WTC11 (cell line): ENCODE results near the gene KRTAP10-4. TPM values are rescaled to one million over a fixed set of nuclear protein-coding genes. Genes with fewer than 3 reads are reported as not detected.

Experiments used
- ATAC-seq: fragments of 200-7000 bp; cut with Tn5 transposase; 2 replicates; pipeline ENCODE4 v1.10.0; 2021; ENCODE audit warnings: mild to moderate bottlenecking, moderate library complexity
- CTCF ChIA-PET: fragments of 300-600 bp; sonication (Branson Sonifier 250); formaldehyde crosslinking; loops from one replicate; lab custom pipeline; 2021; ENCODE audit warnings: antibody characterized with exemption; lab: Charles Lee
- POLR2A ChIA-PET: fragments of 350-600 bp; sonication (Branson Sonifier 250); formaldehyde crosslinking; loops from one replicate; lab custom pipeline; 2021; ENCODE audit warnings: antibody characterized with exemption; lab: Charles Lee
- DNase-seq: peaks from one replicate; pipeline ENCODE4 v3.0.0; 2021; ENCODE audit warnings: low spot score
- H3K27ac Mint-ChIP-seq: 2 replicates; pipeline ENCODE4 v1.8.0; 2021; ENCODE audit warnings: mixed read lengths
- H3K27me3 Mint-ChIP-seq: 2 replicates; pipeline ENCODE4 v1.8.0; 2021; ENCODE audit warnings: low read depth, mild to moderate bottlenecking, moderate library complexity, mixed read lengths
- H3K36me3 Mint-ChIP-seq: 2 replicates; pipeline ENCODE4 v1.8.0; 2021; ENCODE audit warnings: mixed read lengths
- H3K4me1 Mint-ChIP-seq: 2 replicates; pipeline ENCODE4 v1.8.0; 2022; ENCODE audit warnings: mixed read lengths
- H3K4me3 Mint-ChIP-seq: 2 replicates; pipeline ENCODE4 v1.8.0; 2021; ENCODE audit warnings: mild to moderate bottlenecking, moderate library complexity, mixed read lengths
- H3K9me3 Mint-ChIP-seq: 2 replicates; pipeline ENCODE4 v1.8.0; 2021; ENCODE audit warnings: mixed read lengths
- EMX1 ChIP-seq: fragments of 250-450 bp; sonication (Bioruptor Pico); IDR thresholded peaks from 2 replicates; pipeline ENCODE4 v1.8.0; 2021; ENCODE audit warnings: mild to moderate bottlenecking
- ESRRA ChIP-seq: sonication (generic); formaldehyde crosslinking; IDR thresholded peaks from 2 replicates; pipeline ENCODE4 v1.8.1; 2022; ENCODE audit warnings: mild to moderate bottlenecking, missing genetic modification reagents, borderline replicate concordance
- ETV6 ChIP-seq: sonication (generic); formaldehyde crosslinking; IDR thresholded peaks from 2 replicates; pipeline ENCODE4 v1.8.1; 2022; ENCODE audit warnings: mild to moderate bottlenecking, missing genetic modification reagents
- GTF2I ChIP-seq: fragments of 250-450 bp; sonication (Bioruptor Pico); conservative IDR thresholded peaks from 2 replicates; pipeline ENCODE4 v1.4.0; 2021; ENCODE audit warnings: mild to moderate bottlenecking
- HMGA2 ChIP-seq: fragments of 250-450 bp; sonication (Bioruptor Pico); IDR thresholded peaks from 2 replicates; pipeline ENCODE4 v1.4.0; 2021; ENCODE audit warnings: mild to moderate bottlenecking, moderate library complexity
- PREB ChIP-seq: sonication (generic); formaldehyde crosslinking; IDR thresholded peaks from 2 replicates; pipeline ENCODE4 v1.8.1; 2022; ENCODE audit warnings: mild to moderate bottlenecking, missing genetic modification reagents, moderate library complexity, borderline replicate concordance
- PRRX2 ChIP-seq: fragments of 250-450 bp; sonication (Bioruptor Pico); IDR thresholded peaks from 2 replicates; pipeline ENCODE4 v1.8.0; 2021; ENCODE audit warnings: mild to moderate bottlenecking
- RELA ChIP-seq: sonication (generic); formaldehyde crosslinking; IDR thresholded peaks from 2 replicates; pipeline ENCODE4 v1.8.1; 2022; ENCODE audit warnings: missing genetic modification reagents, mild to moderate bottlenecking, borderline replicate concordance
- TCF7 ChIP-seq: sonication (generic); formaldehyde crosslinking; IDR thresholded peaks from 2 replicates; pipeline ENCODE4 v1.8.0; 2022; ENCODE audit warnings: mild to moderate bottlenecking, low read depth, missing genetic modification reagents, moderate library complexity
- TP53 ChIP-seq: sonication (generic); formaldehyde crosslinking; IDR thresholded peaks from 2 replicates; pipeline ENCODE4 v1.8.1; 2023; ENCODE audit warnings: mild to moderate bottlenecking, missing genetic modification reagents
- ZNF138 ChIP-seq: sonication (generic); formaldehyde crosslinking; conservative IDR thresholded peaks from 2 replicates; pipeline ENCODE4 v1.8.1; 2022; ENCODE audit warnings: mild to moderate bottlenecking, moderate library complexity, missing genetic modification reagents
- ZNF396 ChIP-seq: fragments of 250-450 bp; sonication (Bioruptor Pico); IDR thresholded peaks from 2 replicates; pipeline ENCODE4 v1.8.0; 2021; ENCODE audit warnings: mild to moderate bottlenecking, moderate library complexity, borderline replicate concordance
- ZNF423 ChIP-seq: fragments of 250-450 bp; sonication (Bioruptor Pico); IDR thresholded peaks from 2 replicates; pipeline ENCODE4 v2.1.2; 2022; ENCODE audit warnings: mild to moderate bottlenecking, moderate library complexity
- ZNF425 ChIP-seq: fragments of 250-450 bp; sonication (Bioruptor Pico); conservative IDR thresholded peaks from 2 replicates; pipeline ENCODE4 v1.9.0; 2021; ENCODE audit warnings: mild to moderate bottlenecking
- total RNA-seq: library from RNA; stranded (reverse); gene quantifications from 3 replicates; pipeline ENCODE4 v1.2.3, GENCODE V29; 2021
- TF ChIP-seq, protein P1 (sequence below): sonication (generic); formaldehyde crosslinking; IDR thresholded peaks from 2 replicates; pipeline ENCODE4 v1.8.1; 2023; ENCODE audit warnings: mild to moderate bottlenecking, missing genetic modification reagents, moderate library complexity
- TF ChIP-seq, protein P2 (sequence below): sonication (generic); formaldehyde crosslinking; IDR thresholded peaks from 2 replicates; pipeline ENCODE4 v1.8.1; 2023; ENCODE audit warnings: mild to moderate bottlenecking, moderate library complexity, missing genetic modification reagents
- TF ChIP-seq, protein P3 (sequence below): sonication (generic); formaldehyde crosslinking; IDR thresholded peaks from 2 replicates; pipeline ENCODE4 v1.8.1; 2023; ENCODE audit warnings: mild to moderate bottlenecking, missing genetic modification reagents, borderline replicate concordance
- TF ChIP-seq, protein P4 (sequence below): fragments of 250-450 bp; sonication (Bioruptor Pico); IDR thresholded peaks from 2 replicates; pipeline ENCODE4 v1.8.0; 2021; ENCODE audit warnings: mild to moderate bottlenecking
- TF ChIP-seq, protein P5 (sequence below): fragments of 200-600 bp; IDR thresholded peaks from 2 replicates; pipeline ENCODE4 v1.8.0; 2022; ENCODE audit warnings: antibody characterized with exemption
- TF ChIP-seq, protein P6 (sequence below): sonication (generic); formaldehyde crosslinking; conservative IDR thresholded peaks from 2 replicates; pipeline ENCODE4 v1.8.1; 2023; ENCODE audit warnings: mild to moderate bottlenecking, low read depth, missing genetic modification reagents, moderate library complexity

Gene KRTAP10-4
- total RNA-seq, 1 experiment from 2014 or later: not detected

DNA sequence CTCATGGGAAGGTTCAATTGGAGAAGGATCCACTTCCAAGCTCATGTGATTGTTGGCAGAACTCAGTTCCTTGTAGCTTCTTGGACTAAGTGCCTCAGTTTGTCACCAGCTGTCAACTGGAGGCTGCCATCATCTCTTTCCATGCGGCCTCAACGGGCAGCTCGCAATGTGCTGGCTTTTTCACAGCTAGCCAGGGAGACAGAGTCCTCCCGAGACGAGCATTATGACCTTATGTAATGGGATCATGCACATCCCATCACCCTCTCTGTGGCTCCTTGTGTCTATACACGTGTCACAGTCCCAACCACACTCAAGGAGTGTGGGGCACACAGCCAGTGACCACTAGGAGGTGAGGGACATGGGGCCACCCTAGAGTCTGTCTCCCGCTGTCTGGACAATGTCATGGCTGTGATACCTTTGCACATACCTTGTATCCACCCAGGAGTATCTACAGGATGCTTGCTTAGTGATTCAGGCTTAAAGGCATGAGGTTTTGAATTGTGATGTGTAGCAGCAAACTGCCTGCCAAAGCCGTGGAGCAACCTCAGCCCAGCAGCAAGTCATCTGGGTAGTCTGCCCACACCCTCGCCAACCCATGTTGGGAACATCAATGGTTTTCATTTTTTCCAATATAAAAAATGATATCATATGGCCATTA is 22.7 kb downstream of the KRTAP10-4 start:
- Mint-ChIP-seq H3K4me3 (no peak overlapping the region), H3K36me3 (no peaks in the 10 kb centered on the region), H3K9me3 (no peaks in the 10 kb centered on the region), H3K4me1 (peaks cover 52% of the 10 kb centered on the region), H3K27ac (no peak overlapping the region)
- POLR2A ChIA-PET: no interaction called here
- no peak for DNase-seq
- CTCF ChIA-PET: interaction anchor here (1.4 kb wide), 1 partner anchor 108 kb away, joined by 3 read pairs; no protein-coding TSS in a partner anchor
- no peak for TF ChIP-seq HMGA2 (CRISPR knock-in tag)
- TF ChIP-seq PRRX2 (CRISPR knock-in tag): no peak
- TF ChIP-seq, protein P1, sequence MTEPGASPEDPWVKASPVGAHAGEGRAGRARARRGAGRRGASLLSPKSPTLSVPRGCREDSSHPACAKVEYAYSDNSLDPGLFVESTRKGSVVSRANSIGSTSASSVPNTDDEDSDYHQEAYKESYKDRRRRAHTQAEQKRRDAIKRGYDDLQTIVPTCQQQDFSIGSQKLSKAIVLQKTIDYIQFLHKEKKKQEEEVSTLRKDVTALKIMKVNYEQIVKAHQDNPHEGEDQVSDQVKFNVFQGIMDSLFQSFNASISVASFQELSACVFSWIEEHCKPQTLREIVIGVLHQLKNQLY (CRISPR knock-in tag): no peak
- TF ChIP-seq TP53 (CRISPR knock-in tag): no peak
- TF ChIP-seq, protein P2, sequence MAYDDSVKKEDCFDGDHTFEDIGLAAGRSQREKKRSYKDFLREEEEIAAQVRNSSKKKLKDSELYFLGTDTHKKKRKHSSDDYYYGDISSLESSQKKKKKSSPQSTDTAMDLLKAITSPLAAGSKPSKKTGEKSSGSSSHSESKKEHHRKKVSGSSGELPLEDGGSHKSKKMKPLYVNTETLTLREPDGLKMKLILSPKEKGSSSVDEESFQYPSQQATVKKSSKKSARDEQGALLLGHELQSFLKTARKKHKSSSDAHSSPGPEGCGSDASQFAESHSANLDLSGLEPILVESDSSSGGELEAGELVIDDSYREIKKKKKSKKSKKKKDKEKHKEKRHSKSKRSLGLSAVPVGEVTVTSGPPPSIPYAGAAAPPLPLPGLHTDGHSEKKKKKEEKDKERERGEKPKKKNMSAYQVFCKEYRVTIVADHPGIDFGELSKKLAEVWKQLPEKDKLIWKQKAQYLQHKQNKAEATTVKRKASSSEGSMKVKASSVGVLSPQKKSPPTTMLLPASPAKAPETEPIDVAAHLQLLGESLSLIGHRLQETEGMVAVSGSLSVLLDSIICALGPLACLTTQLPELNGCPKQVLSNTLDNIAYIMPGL (CRISPR knock-in tag): no peak
- no peak for TF ChIP-seq ZNF138 (CRISPR knock-in tag)
- TF ChIP-seq, protein P3, sequence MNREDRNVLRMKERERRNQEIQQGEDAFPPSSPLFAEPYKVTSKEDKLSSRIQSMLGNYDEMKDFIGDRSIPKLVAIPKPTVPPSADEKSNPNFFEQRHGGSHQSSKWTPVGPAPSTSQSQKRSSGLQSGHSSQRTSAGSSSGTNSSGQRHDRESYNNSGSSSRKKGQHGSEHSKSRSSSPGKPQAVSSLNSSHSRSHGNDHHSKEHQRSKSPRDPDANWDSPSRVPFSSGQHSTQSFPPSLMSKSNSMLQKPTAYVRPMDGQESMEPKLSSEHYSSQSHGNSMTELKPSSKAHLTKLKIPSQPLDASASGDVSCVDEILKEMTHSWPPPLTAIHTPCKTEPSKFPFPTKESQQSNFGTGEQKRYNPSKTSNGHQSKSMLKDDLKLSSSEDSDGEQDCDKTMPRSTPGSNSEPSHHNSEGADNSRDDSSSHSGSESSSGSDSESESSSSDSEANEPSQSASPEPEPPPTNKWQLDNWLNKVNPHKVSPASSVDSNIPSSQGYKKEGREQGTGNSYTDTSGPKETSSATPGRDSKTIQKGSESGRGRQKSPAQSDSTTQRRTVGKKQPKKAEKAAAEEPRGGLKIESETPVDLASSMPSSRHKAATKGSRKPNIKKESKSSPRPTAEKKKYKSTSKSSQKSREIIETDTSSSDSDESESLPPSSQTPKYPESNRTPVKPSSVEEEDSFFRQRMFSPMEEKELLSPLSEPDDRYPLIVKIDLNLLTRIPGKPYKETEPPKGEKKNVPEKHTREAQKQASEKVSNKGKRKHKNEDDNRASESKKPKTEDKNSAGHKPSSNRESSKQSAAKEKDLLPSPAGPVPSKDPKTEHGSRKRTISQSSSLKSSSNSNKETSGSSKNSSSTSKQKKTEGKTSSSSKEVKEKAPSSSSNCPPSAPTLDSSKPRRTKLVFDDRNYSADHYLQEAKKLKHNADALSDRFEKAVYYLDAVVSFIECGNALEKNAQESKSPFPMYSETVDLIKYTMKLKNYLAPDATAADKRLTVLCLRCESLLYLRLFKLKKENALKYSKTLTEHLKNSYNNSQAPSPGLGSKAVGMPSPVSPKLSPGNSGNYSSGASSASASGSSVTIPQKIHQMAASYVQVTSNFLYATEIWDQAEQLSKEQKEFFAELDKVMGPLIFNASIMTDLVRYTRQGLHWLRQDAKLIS: no peak
- TF ChIP-seq, protein P4, sequence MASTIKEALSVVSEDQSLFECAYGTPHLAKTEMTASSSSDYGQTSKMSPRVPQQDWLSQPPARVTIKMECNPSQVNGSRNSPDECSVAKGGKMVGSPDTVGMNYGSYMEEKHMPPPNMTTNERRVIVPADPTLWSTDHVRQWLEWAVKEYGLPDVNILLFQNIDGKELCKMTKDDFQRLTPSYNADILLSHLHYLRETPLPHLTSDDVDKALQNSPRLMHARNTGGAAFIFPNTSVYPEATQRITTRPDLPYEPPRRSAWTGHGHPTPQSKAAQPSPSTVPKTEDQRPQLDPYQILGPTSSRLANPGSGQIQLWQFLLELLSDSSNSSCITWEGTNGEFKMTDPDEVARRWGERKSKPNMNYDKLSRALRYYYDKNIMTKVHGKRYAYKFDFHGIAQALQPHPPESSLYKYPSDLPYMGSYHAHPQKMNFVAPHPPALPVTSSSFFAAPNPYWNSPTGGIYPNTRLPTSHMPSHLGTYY: no peak
- TF ChIP-seq ETV6 (CRISPR knock-in tag): no peak
- no peak for TF ChIP-seq PREB (CRISPR knock-in tag)
- TF ChIP-seq ZNF423 (CRISPR knock-in tag): no peak
- TF ChIP-seq ZNF425 (CRISPR knock-in tag): no peak
- TF ChIP-seq, protein P5, sequence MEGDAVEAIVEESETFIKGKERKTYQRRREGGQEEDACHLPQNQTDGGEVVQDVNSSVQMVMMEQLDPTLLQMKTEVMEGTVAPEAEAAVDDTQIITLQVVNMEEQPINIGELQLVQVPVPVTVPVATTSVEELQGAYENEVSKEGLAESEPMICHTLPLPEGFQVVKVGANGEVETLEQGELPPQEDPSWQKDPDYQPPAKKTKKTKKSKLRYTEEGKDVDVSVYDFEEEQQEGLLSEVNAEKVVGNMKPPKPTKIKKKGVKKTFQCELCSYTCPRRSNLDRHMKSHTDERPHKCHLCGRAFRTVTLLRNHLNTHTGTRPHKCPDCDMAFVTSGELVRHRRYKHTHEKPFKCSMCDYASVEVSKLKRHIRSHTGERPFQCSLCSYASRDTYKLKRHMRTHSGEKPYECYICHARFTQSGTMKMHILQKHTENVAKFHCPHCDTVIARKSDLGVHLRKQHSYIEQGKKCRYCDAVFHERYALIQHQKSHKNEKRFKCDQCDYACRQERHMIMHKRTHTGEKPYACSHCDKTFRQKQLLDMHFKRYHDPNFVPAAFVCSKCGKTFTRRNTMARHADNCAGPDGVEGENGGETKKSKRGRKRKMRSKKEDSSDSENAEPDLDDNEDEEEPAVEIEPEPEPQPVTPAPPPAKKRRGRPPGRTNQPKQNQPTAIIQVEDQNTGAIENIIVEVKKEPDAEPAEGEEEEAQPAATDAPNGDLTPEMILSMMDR: no peak
- no peak for TF ChIP-seq EMX1 (CRISPR knock-in tag)
- TF ChIP-seq, protein P6, sequence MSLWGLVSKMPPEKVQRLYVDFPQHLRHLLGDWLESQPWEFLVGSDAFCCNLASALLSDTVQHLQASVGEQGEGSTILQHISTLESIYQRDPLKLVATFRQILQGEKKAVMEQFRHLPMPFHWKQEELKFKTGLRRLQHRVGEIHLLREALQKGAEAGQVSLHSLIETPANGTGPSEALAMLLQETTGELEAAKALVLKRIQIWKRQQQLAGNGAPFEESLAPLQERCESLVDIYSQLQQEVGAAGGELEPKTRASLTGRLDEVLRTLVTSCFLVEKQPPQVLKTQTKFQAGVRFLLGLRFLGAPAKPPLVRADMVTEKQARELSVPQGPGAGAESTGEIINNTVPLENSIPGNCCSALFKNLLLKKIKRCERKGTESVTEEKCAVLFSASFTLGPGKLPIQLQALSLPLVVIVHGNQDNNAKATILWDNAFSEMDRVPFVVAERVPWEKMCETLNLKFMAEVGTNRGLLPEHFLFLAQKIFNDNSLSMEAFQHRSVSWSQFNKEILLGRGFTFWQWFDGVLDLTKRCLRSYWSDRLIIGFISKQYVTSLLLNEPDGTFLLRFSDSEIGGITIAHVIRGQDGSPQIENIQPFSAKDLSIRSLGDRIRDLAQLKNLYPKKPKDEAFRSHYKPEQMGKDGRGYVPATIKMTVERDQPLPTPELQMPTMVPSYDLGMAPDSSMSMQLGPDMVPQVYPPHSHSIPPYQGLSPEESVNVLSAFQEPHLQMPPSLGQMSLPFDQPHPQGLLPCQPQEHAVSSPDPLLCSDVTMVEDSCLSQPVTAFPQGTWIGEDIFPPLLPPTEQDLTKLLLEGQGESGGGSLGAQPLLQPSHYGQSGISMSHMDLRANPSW (CRISPR knock-in tag): no peak
- no peak for TF ChIP-seq GTF2I
- no peak for TF ChIP-seq TCF7 (CRISPR knock-in tag)
- TF ChIP-seq RELA (CRISPR knock-in tag): no peak
- no peak for TF ChIP-seq ESRRA
- no peak for TF ChIP-seq ZNF396 (CRISPR knock-in tag)
- TF ChIP-seq, all 79 proteins: peak for 0
- H3K27me3 Mint-ChIP-seq: no peaks in the 10 kb centered on the region; the same call in 1 of the 2 replicates
- ATAC-seq: no peak
